ENCODE data around the gene DIAPH2.

- no peak for TF ChIP-seq POLR2A (IDR thresholded peaks at IDR 0.05)
- no peak for TF ChIP-seq CTCF (IDR thresholded peaks at IDR 0.05)
- TF ChIP-seq POLR2AphosphoS5 (IDR thresholded peaks at IDR 0.05) = no peak
Observed at GRCh38 chrX:96703379-96703778, 18.7 kb downstream of the DIAPH2 start.

Data from breast epithelium (tissue), 3 donors.